Natural killer cell (primary cell): Measurements from ENCODE around the gene EGR1. TPM values are rescaled to one million over a fixed set of nuclear protein-coding genes. Genes with fewer than 3 reads are reported as not detected.

ENCODE experiments used
- ATAC-seq, 3 donors: fragments of 150-1000 bp in 2 of 3; fragments of 200-7000 bp in 1 of 3; cut with Tn5 transposase; 1 replicate in 1 of 3; 2 replicates in 2 of 3; pipeline ENCODE4 v1.10.0; 2021; ENCODE audit warnings: mild to moderate bottlenecking in 2 of 3, moderate library complexity in 2 of 3
- DNase-seq, 2 donors: peaks; one replicate each; pipeline versions ENCODE4 v3.0.0 to v3.0.0-alpha.2; 2013 to 2021; ENCODE audit warnings: mixed read lengths in 1 of 2
- H3K27ac ChIP-seq: one replicate; pipeline ENCODE4 v1.5.1; 2013; ENCODE audit warnings: mild to moderate bottlenecking, low read length
- H3K27me3 ChIP-seq: one replicate; pipeline ENCODE4 v1.6.1; 2013; ENCODE audit warnings: low read length; ENCODE audit not compliant: control insufficient read depth, insufficient read depth
- H3K36me3 ChIP-seq: one replicate; pipeline ENCODE4 v1.6.1; 2013; ENCODE audit warnings: low read length; ENCODE audit not compliant: control insufficient read depth, insufficient read depth
- H3K4me1 ChIP-seq: one replicate; pipeline ENCODE4 v1.6.1; 2013; ENCODE audit warnings: low read length; ENCODE audit not compliant: control insufficient read depth, insufficient read depth
- H3K4me3 ChIP-seq: one replicate; pipeline ENCODE4 v1.5.1; 2013; ENCODE audit warnings: low read length
- H3K9me3 ChIP-seq: one replicate; pipeline ENCODE4 v1.6.1; 2013; ENCODE audit warnings: low read length; ENCODE audit not compliant: control insufficient read depth, insufficient read depth
- H3K27ac Mint-ChIP-seq, 2 donors: one replicate each; pipeline ENCODE4 v1.8.0; 2022; ENCODE audit warnings: mild to moderate bottlenecking in 2 of 2, mixed read lengths in 2 of 2, moderate library complexity in 1 of 2
- H3K27me3 Mint-ChIP-seq, 2 donors: one replicate each; pipeline ENCODE4 v1.8.0; 2022; ENCODE audit warnings: low read depth in 2 of 2, mixed read lengths in 2 of 2
- H3K36me3 Mint-ChIP-seq: one replicate; pipeline ENCODE4 v1.8.0; 2022; ENCODE audit warnings: mixed read lengths
- H3K4me1 Mint-ChIP-seq, 2 donors: one replicate each; pipeline ENCODE4 v1.8.0; 2022; ENCODE audit warnings: mixed read lengths in 2 of 2
- H3K4me3 Mint-ChIP-seq: one replicate; pipeline ENCODE4 v1.8.0; 2022; ENCODE audit warnings: mild to moderate bottlenecking, moderate library complexity, mixed read lengths
- H3K9me3 Mint-ChIP-seq, 2 donors: one replicate each; pipeline ENCODE4 v1.8.0; 2022; ENCODE audit warnings: mixed read lengths in 2 of 2
- WGBS: methylation state at CpG from one replicate; pipeline ENCODE4 v1.1.7; 2013; ENCODE audit warnings: missing lambda C conversion rate; ENCODE audit not compliant: insufficient coverage; 5-methylcytosine and 5-hydroxymethylcytosine counted together
- intact Hi-C: fragments of 100-400 bp; cut with micrococcal nuclease; formaldehyde crosslinking; loops from one replicate; pipeline ENCODE4 v1.14.2; 2022
- total RNA-seq, 4 donors: library from RNA; stranded (reverse); fragments of 120-200 nt in 1 of 4; gene quantifications; one replicate each; pipeline versions ENCODE4 v1.2.3 to v1.2.4, GENCODE V29; 2013 to 2022
- TF ChIP-seq, protein P1 (sequence below): fragments of 200-600 bp; IDR thresholded peaks from one replicate; pipeline ENCODE4 v1.8.0; 2022; ENCODE audit warnings: antibody characterized with exemption

The EGR1 gene
- total RNA-seq, 3 donors from 2014 or later (not counting 1 experiment from before 2014, with no cell fraction given), result 52.1 to 137 (median 84.8) TPM

DNA sequence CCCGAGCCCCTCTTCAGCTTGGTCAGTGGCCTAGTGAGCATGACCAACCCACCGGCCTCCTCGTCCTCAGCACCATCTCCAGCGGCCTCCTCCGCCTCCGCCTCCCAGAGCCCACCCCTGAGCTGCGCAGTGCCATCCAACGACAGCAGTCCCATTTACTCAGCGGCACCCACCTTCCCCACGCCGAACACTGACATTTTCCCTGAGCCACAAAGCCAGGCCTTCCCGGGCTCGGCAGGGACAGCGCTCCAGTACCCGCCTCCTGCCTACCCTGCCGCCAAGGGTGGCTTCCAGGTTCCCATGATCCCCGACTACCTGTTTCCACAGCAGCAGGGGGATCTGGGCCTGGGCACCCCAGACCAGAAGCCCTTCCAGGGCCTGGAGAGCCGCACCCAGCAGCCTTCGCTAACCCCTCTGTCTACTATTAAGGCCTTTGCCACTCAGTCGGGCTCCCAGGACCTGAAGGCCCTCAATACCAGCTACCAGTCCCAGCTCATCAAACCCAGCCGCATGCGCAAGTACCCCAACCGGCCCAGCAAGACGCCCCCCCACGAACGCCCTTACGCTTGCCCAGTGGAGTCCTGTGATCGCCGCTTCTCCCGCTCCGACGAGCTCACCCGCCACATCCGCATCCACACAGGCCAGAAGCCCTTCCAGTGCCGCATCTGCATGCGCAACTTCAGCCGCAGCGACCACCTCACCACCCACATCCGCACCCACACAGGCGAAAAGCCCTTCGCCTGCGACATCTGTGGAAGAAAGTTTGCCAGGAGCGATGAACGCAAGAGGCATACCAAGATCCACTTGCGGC, 1.8 kb downstream of the EGR1 start:
- peak overlapping the region; percentile 93 for H3K4me3 Mint-ChIP-seq
- no peaks in the 10 kb centered on the region for H3K27me3 Mint-ChIP-seq
- peaks cover 8 to 28% of the 10 kb centered on the region in 2 donors for H3K4me1 Mint-ChIP-seq
- intact Hi-C loops, result no loop called here
- no peaks in the 10 kb centered on the region for H3K9me3 Mint-ChIP-seq
- no peak overlapping the region for H3K4me3 ChIP-seq
- H3K27ac Mint-ChIP-seq, result peak overlapping the region; percentile 66 to 95
- DNase-seq (no peak), ATAC-seq (no peak)
- TF ChIP-seq, protein P1, sequence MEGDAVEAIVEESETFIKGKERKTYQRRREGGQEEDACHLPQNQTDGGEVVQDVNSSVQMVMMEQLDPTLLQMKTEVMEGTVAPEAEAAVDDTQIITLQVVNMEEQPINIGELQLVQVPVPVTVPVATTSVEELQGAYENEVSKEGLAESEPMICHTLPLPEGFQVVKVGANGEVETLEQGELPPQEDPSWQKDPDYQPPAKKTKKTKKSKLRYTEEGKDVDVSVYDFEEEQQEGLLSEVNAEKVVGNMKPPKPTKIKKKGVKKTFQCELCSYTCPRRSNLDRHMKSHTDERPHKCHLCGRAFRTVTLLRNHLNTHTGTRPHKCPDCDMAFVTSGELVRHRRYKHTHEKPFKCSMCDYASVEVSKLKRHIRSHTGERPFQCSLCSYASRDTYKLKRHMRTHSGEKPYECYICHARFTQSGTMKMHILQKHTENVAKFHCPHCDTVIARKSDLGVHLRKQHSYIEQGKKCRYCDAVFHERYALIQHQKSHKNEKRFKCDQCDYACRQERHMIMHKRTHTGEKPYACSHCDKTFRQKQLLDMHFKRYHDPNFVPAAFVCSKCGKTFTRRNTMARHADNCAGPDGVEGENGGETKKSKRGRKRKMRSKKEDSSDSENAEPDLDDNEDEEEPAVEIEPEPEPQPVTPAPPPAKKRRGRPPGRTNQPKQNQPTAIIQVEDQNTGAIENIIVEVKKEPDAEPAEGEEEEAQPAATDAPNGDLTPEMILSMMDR, result no peak
- WGBS, result 97% methylated on average over 45 of the region's 45 CpGs
- H3K4me1 ChIP-seq, result peaks cover 31% of the 10 kb centered on the region
- no peaks in the 10 kb centered on the region for H3K36me3 Mint-ChIP-seq
- H3K36me3 ChIP-seq, result no peaks in the 10 kb centered on the region
- no peaks in the 10 kb centered on the region for H3K27me3 ChIP-seq
- H3K27ac ChIP-seq, result no peak overlapping the region
- no peaks in the 10 kb centered on the region for H3K9me3 ChIP-seq

DNA sequence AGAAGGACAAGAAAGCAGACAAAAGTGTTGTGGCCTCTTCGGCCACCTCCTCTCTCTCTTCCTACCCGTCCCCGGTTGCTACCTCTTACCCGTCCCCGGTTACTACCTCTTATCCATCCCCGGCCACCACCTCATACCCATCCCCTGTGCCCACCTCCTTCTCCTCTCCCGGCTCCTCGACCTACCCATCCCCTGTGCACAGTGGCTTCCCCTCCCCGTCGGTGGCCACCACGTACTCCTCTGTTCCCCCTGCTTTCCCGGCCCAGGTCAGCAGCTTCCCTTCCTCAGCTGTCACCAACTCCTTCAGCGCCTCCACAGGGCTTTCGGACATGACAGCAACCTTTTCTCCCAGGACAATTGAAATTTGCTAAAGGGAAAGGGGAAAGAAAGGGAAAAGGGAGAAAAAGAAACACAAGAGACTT, 2.4 kb downstream of the EGR1 start:
- intact Hi-C loops, result no loop called here
- H3K4me1 ChIP-seq, result peaks cover 31% of the 10 kb centered on the region

GRCh38 chr5:138468133-138468965, 3.1 kb downstream of the EGR1 start:
- DNase-seq, result no peak
- intact Hi-C loops, result no loop called here
- TF ChIP-seq, protein P1, result no peak
- no peaks in the 10 kb centered on the region for H3K27me3 Mint-ChIP-seq
- H3K27ac Mint-ChIP-seq, result peak overlapping the region; percentile 53 to 95
- Histone ChIP-seq H3K4me1 (peaks cover 25% of the 10 kb centered on the region), H3K27me3 (no peaks in the 10 kb centered on the region), H3K4me3 (no peak overlapping the region), H3K36me3 (no peaks in the 10 kb centered on the region), H3K9me3 (no peaks in the 10 kb centered on the region), H3K27ac (no peak overlapping the region)
- H3K4me3 Mint-ChIP-seq, result peak overlapping the region; percentile 93
- no peaks in the 10 kb centered on the region for H3K36me3 Mint-ChIP-seq
- peaks cover 8 to 28% of the 10 kb centered on the region in 2 donors for H3K4me1 Mint-ChIP-seq
- WGBS, result 89% methylated on average over 6 of the region's 7 CpGs
- no peaks in the 10 kb centered on the region for H3K9me3 Mint-ChIP-seq
- ATAC-seq, result no peak

More for the DNA sequence above, 2.4 kb downstream of the EGR1 start:
- Mint-ChIP-seq H3K9me3 (no peaks in the 10 kb centered on the region), H3K27me3 (no peaks in the 10 kb centered on the region), H3K27ac (peak overlapping the region; percentile 66 to 95), H3K4me3 (peak overlapping the region; percentile 93), H3K36me3 (no peaks in the 10 kb centered on the region), H3K4me1 (peaks cover 8 to 28% of the 10 kb centered on the region in 2 donors)
- TF ChIP-seq, protein P1, result no peak
- no peaks in the 10 kb centered on the region for H3K27me3 ChIP-seq
- H3K9me3 ChIP-seq, result no peaks in the 10 kb centered on the region
- ATAC-seq (no peak), DNase-seq (no peak)
- H3K4me3 ChIP-seq, result no peak overlapping the region
- no peaks in the 10 kb centered on the region for H3K36me3 ChIP-seq
- no peak overlapping the region for H3K27ac ChIP-seq
- 96% methylated on average over 13 of the region's 14 CpGs for WGBS
